Duodenal mucosa (tissue), 2 donors: ENCODE measurements around the gene LRRC56.

Source experiments
- H3K27ac ChIP-seq: one replicate; pipeline ENCODE4 v1.7.0; 2013; ENCODE audit warnings: low read depth, low read length
- H3K27me3 ChIP-seq, 2 donors: one replicate each; pipeline ENCODE4 v1.7.0; 2013; ENCODE audit warnings: low read length in 2 of 2, control low read depth in 1 of 2; ENCODE audit not compliant: insufficient read depth in 2 of 2, control insufficient read depth in 1 of 2
- H3K36me3 ChIP-seq, 2 donors: one replicate each; pipeline ENCODE4 v1.7.0; 2013; ENCODE audit warnings: low read length in 2 of 2, control low read depth in 1 of 2; ENCODE audit not compliant: insufficient read depth in 2 of 2, control insufficient read depth in 1 of 2
- H3K4me1 ChIP-seq, 2 donors: one replicate each; pipeline ENCODE4 v1.7.0; 2013; ENCODE audit warnings: low read length in 2 of 2, control low read depth in 1 of 2; ENCODE audit not compliant: insufficient read depth in 2 of 2, control insufficient read depth in 1 of 2
- H3K4me3 ChIP-seq, 2 donors: one replicate each; pipeline ENCODE4 v1.7.0; 2013; ENCODE audit warnings: low read length in 2 of 2, low read depth in 1 of 2
- H3K9ac ChIP-seq, 2 donors: one replicate each; pipeline ENCODE4 v1.7.0; 2013; ENCODE audit warnings: low read length in 2 of 2, low read depth in 1 of 2
- H3K9me3 ChIP-seq, 2 donors: one replicate each; pipeline ENCODE4 v1.7.0; 2013; ENCODE audit warnings: low read length in 2 of 2, control low read depth in 1 of 2; ENCODE audit not compliant: control insufficient read depth in 1 of 2

The LRRC56 gene

DNA sequence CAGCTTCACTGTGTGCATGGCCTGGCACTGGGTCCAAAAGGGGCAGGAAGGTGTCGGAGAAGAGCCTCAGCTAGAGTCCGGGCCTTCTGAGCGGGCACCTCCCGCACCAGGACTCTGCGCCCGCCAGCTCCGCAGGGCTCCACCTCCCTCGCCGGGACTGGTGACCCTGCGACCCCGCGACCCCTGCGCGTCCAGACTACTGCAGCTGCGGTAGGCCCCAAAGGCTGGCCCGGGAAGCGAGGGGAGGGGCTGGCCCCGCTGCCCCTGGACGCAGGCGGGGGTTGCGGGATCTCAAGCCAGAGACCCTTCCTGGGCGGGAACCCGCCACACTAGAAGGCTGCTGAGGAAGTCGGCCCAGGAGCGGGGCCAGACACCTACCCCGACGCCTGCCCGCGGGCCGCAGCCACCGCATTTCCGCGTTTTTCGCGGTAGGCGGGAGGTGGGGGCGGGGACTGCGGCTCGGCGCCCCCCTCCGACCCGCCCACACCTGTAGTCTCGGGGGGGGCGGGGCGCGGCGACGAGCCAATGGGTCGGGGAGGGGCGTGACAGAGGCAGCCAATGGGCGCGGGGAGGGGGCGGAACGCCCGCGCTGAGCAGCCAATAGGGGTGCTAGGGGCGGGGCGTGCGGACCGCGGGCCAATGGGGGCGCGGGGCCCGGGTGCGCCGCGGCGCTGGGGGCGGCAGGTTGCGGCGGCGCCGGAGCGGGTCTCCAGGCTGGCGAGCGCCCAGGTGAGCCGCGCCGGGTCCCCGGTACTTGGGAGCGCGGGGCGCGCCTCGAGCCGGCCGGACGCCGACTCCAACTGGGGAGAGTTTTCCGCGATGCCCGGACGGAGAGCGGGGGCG lies 23.2 kb downstream of the LRRC56 start, which contains the start of the genes LMNTD2 and RASSF7:
TSS of gene LMNTD2 (minus strand) at position 434 of the 843 bp plus-strand sequence. CDS start at position 412, 22 bp downstream.
TSS of gene RASSF7 (plus strand) at position 666 of the 843 bp plus-strand sequence. CDS start 799 bp downstream, outside the sequence.
- peak within 1 kb of the TSS; percentile 78 to 81 for H3K9ac ChIP-seq
- no peaks in the 10 kb centered on the region for H3K9me3 ChIP-seq
- H3K27me3 ChIP-seq: peaks cover 0 to 11% of the 10 kb centered on the region in 2 donors
- H3K4me1 ChIP-seq: peaks cover 21 to 28% of the 10 kb centered on the region in 2 donors
- H3K27ac ChIP-seq: peak within 1 kb of the TSS; percentile 92
- H3K4me3 ChIP-seq: peak within 1 kb of the TSS; percentile 80
- peaks cover 4 to 24% of the 10 kb centered on the region in 2 donors for H3K36me3 ChIP-seq

DNA sequence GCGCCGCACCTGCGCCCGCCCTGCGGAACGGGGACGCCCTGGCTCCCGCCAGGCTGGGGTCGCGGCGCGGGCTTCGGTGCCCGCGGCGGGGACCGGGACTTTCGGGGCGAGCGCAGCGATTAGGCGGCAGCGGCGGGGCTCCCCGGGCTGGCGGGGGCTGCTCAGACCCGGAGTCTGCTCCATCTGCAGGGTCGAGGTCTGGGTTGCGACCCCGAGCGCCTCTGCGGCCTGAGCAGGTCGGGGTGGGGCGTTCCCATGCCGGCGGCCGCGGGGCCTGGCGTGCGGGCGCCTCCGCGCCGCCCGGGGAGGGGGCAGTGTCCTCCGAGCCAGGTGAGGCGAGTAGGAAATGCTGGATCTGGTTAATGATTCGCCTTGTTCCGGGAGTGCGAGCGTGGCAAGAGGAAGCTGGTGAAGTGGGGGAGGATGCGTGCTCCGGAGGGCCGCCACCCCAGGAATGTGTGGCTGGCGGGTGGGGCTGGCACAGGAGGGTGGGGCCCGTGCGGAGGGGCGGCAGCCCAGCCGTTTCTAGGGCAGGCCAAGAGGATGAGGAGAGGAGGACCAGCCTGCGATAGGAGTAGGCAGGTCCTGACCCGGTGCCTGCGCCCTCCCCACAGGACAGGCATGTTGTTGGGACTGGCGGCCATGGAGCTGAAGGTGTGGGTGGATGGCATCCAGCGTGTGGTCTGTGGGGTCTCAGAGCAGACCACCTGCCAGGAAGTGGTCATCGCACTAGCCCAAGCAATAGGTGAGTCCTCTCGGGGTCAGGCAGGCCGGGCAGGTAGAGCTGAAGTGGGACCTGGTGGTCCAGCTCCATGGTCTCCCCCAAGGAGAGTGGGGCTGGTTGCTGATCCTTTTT lies 24.0 kb downstream of the LRRC56 start:
- Histone ChIP-seq H3K4me3 (peak overlapping the region; percentile 80), H3K4me1 (peaks cover 21 to 28% of the 10 kb centered on the region in 2 donors), H3K27me3 (peaks cover 0 to 9% of the 10 kb centered on the region in 2 donors), H3K9me3 (no peaks in the 10 kb centered on the region), H3K36me3 (peaks cover 4 to 24% of the 10 kb centered on the region in 2 donors), H3K27ac (peak overlapping the region; percentile 90), H3K9ac (peak overlapping the region; percentile 78 to 81)

GRCh38 chr11:562046-562645 lies 24.8 kb downstream of the LRRC56 start:
- Histone ChIP-seq H3K27ac (no peak overlapping the region), H3K9ac (peak overlapping the region; percentile 78 to 81), H3K27me3 (peaks cover 0 to 2% of the 10 kb centered on the region in 2 donors), H3K4me1 (peaks cover 21 to 28% of the 10 kb centered on the region in 2 donors), H3K36me3 (peaks cover 4 to 24% of the 10 kb centered on the region in 2 donors), H3K9me3 (no peaks in the 10 kb centered on the region), H3K4me3 (peak overlapping the region; percentile 80)

DNA sequence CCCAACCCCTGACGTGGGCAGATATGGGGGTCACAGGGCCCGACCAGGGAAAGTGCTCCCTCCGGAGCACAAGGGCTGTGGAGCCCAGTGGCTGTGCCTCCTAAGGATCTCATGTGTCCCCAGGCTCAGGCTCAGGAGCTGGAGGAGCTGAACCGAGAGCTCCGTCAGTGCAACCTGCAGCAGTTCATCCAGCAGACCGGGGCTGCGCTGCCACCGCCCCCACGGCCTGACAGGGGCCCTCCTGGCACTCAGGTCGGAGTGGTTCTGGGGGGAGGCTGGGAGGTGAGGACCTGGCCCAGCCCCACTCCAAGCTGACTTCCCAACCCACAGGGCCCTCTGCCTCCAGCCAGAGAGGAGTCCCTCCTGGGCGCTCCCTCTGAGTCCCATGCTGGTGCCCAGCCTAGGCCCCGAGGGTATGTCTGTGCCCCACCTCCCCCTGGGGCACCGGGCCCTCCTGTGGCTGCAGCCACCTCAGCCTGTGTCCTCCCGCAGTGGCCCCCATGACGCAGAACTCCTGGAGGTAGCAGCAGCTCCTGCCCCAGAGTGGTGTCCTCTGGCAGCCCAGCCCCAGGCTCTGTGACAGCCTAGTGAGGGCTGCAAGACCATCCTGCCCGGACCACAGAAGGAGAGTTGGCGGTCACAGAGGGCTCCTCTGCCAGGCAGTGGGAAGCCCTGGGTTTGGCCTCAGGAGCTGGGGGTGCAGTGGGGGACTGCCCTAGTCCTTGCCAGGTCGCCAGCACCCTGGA lies 25.9 kb downstream of the LRRC56 start:
- H3K36me3 ChIP-seq: peaks cover 4 to 24% of the 10 kb centered on the region in 2 donors
- H3K9ac ChIP-seq: no peak overlapping the region
- H3K4me1 ChIP-seq: peaks cover 21 to 35% of the 10 kb centered on the region in 2 donors
- no peak overlapping the region for H3K27ac ChIP-seq
- H3K27me3 ChIP-seq: no peaks in the 10 kb centered on the region
- no peak overlapping the region for H3K4me3 ChIP-seq
- H3K9me3 ChIP-seq: no peaks in the 10 kb centered on the region

GRCh38 chr11:563812-564578 lies 26.7 kb downstream of the LRRC56 start:
- H3K9ac ChIP-seq: no peak overlapping the region
- H3K9me3 ChIP-seq: no peaks in the 10 kb centered on the region
- no peak overlapping the region for H3K27ac ChIP-seq
- peaks cover 4 to 24% of the 10 kb centered on the region in 2 donors for H3K36me3 ChIP-seq
- no peak overlapping the region for H3K4me3 ChIP-seq
- no peaks in the 10 kb centered on the region for H3K27me3 ChIP-seq
- peaks cover 21 to 37% of the 10 kb centered on the region in 2 donors for H3K4me1 ChIP-seq

- Histone ChIP-seq H3K27ac (no peak overlapping the region), H3K9me3 (no peaks in the 10 kb centered on the region), H3K9ac (no peak overlapping the region)
Observed at GRCh38 chr11:565921-566509, 28.7 kb downstream of the LRRC56 start.

DNA sequence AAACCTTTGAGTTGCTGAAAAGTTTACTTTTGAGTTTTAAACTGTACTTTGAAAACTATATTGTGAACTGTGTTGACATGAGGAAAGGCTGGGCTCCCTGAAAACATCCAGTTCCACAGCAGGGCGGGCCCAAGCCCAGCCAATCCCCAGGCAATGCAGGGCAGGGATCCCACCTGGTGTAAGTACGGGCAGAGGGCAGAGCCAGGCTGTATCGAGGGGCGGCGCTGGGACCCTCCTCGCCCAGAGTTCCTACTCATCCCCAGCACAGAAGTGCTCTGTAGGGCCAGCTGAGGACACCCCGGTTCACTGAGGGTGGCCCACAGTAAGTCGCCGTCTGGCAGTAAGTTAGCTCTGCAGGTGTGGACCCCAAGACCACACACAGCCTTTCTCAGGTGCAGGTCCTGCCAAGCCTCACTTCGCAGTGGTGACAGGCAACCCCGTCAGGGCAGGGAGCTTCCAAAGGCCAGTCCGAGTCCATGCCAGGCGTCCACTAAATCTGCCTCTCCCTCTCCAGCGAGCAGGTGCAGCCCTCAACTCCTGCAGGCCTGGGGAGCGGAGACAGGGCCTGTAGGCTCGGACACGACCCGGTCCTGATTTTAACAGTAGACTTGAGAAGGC lies 29.8 kb downstream of the LRRC56 start:
- Histone ChIP-seq H3K36me3 (peaks cover 4 to 21% of the 10 kb centered on the region in 2 donors), H3K9ac (peak overlapping the region in 1 of 2 donors; percentile 29), H3K27me3 (no peaks in the 10 kb centered on the region), H3K4me3 (peak overlapping the region; percentile 61 to 65), H3K27ac (no peak overlapping the region), H3K4me1 (peaks cover 11 to 22% of the 10 kb centered on the region in 2 donors), H3K9me3 (no peaks in the 10 kb centered on the region)

More at GRCh38 chr11:565921-566509, 28.7 kb downstream of the LRRC56 start:
- no peak overlapping the region for H3K4me3 ChIP-seq
- H3K4me1 ChIP-seq: peaks cover 17 to 30% of the 10 kb centered on the region in 2 donors
- no peaks in the 10 kb centered on the region for H3K27me3 ChIP-seq
- H3K36me3 ChIP-seq: peaks cover 4 to 24% of the 10 kb centered on the region in 2 donors

- Histone ChIP-seq H3K27me3 (no peaks in the 10 kb centered on the region), H3K4me1 (peaks cover 8 to 17% of the 10 kb centered on the region in 2 donors), H3K36me3 (peaks cover 4 to 17% of the 10 kb centered on the region in 2 donors), H3K9ac (peak overlapping the region in 1 of 2 donors; percentile 29), H3K27ac (peak overlapping the region; percentile 70), H3K4me3 (peak overlapping the region; percentile 61 to 65), H3K9me3 (no peaks in the 10 kb centered on the region)
Observed at GRCh38 chr11:567629-568292, 30.4 kb downstream of the LRRC56 start.
